Measurements from ENCODE around the gene RAB39B.

DNA sequence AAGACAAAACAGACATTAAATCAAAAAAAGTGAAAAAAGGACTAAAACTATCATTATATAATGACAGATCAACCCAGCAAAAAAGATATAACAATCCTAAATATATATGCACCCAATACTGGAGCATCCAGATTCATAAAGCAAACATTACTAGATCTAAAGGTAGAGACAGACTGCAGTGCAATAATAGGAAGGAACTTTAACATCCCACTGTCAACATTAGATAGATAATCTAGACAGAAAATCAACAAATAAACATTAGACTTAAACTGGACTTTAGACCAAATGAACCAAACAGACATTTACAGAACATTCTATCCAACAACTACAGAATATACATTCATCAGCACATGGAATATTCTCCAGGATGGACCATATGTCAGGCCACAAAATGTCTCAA is 29.5 kb upstream of the RAB39B start:
- TF ChIP-seq, protein P1, sequence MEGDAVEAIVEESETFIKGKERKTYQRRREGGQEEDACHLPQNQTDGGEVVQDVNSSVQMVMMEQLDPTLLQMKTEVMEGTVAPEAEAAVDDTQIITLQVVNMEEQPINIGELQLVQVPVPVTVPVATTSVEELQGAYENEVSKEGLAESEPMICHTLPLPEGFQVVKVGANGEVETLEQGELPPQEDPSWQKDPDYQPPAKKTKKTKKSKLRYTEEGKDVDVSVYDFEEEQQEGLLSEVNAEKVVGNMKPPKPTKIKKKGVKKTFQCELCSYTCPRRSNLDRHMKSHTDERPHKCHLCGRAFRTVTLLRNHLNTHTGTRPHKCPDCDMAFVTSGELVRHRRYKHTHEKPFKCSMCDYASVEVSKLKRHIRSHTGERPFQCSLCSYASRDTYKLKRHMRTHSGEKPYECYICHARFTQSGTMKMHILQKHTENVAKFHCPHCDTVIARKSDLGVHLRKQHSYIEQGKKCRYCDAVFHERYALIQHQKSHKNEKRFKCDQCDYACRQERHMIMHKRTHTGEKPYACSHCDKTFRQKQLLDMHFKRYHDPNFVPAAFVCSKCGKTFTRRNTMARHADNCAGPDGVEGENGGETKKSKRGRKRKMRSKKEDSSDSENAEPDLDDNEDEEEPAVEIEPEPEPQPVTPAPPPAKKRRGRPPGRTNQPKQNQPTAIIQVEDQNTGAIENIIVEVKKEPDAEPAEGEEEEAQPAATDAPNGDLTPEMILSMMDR (conservative IDR thresholded peaks at IDR 0.05; ENCODE audit: low read depth in 2 of 2), result no peak
- TF ChIP-seq EZH2phosphoT487 (IDR thresholded peaks at IDR 0.05; ENCODE audit: unreplicated experiment), result no peak
- TF ChIP-seq, protein P2, sequence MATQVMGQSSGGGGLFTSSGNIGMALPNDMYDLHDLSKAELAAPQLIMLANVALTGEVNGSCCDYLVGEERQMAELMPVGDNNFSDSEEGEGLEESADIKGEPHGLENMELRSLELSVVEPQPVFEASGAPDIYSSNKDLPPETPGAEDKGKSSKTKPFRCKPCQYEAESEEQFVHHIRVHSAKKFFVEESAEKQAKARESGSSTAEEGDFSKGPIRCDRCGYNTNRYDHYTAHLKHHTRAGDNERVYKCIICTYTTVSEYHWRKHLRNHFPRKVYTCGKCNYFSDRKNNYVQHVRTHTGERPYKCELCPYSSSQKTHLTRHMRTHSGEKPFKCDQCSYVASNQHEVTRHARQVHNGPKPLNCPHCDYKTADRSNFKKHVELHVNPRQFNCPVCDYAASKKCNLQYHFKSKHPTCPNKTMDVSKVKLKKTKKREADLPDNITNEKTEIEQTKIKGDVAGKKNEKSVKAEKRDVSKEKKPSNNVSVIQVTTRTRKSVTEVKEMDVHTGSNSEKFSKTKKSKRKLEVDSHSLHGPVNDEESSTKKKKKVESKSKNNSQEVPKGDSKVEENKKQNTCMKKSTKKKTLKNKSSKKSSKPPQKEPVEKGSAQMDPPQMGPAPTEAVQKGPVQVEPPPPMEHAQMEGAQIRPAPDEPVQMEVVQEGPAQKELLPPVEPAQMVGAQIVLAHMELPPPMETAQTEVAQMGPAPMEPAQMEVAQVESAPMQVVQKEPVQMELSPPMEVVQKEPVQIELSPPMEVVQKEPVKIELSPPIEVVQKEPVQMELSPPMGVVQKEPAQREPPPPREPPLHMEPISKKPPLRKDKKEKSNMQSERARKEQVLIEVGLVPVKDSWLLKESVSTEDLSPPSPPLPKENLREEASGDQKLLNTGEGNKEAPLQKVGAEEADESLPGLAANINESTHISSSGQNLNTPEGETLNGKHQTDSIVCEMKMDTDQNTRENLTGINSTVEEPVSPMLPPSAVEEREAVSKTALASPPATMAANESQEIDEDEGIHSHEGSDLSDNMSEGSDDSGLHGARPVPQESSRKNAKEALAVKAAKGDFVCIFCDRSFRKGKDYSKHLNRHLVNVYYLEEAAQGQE (IDR thresholded peaks at IDR 0.05; ENCODE audit: unreplicated experiment), result no peak
- no peak for TF ChIP-seq POLR2AphosphoS5 (IDR thresholded peaks at IDR 0.05; ENCODE audit: low read depth)
- no peak for TF ChIP-seq EZH2 (IDR thresholded peaks at IDR 0.05; ENCODE audit: low read depth, unreplicated experiment)
- TF ChIP-seq ZNF331 (CRISPR knock-in tag; IDR thresholded peaks at IDR 0.05; ENCODE audit: low read depth), result no peak
- no peak for TF ChIP-seq JUNB (IDR thresholded peaks at IDR 0.05; ENCODE audit: unreplicated experiment)
- TF ChIP-seq NANOG (IDR thresholded peaks at IDR 0.05; ENCODE audit: borderline replicate concordance), result no peak
